Stimulated activated CD8-positive, alpha-beta memory T cell treated with anti-CD3 and anti-CD28 coated beads, Interleukin-7, amount 100 ng/mL, for 24 hours (primary cell): Measurements from ENCODE around the gene LSM7.
"Not testable (repeated sequence)": the region's sequence is repeated elsewhere in the genome, so short reads cannot be mapped to it uniquely, and the experiment has no call there.

Source experiments
- DNase-seq: peaks from one replicate; pipeline ENCODE4 v3.0.0-alpha.2; 2020; ENCODE audit warnings: low read depth

Gene LSM7

DNA sequence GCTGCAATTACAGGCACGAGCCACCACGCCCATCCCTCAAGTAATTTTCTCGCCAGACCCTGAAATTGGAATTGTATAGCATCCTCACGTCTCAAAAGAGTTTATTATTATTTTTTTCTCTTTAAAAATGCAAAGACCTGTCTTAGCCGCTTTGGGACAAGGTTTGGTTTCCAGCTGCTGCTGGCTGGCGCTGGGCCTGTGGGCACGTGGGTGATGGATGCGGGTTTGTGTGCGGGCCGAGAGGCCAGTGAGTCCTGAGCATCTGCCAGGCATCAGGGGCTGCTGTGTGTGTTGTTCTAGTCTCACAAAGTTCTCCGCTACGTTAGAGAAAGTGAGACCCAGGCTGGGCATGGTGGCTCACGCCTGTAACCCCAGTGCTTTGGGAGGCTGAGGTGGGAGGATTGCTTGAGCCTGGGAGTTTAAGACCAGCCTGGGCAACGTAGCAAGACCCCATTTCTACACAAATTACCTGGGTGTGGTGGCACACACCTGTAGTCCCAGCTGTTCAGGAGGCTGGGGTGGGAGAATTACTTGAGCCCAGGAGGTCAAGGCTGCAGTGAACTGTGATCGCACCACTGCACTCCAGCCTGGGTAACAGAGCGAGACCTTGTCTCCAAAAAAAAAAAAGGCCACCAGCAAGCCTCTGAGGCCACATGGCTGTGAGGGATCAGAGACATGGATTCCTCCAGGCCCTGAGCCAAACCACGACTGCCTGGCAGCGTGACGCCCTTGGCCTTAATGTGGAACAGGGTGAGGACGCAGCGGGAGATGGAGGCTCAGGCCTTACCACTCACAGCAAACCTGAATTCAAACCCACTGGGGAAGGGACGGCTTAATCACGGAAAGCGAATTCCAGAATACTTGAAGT lies 27.0 kb upstream of the LSM7 start:
- no peak for DNase-seq

DNA sequence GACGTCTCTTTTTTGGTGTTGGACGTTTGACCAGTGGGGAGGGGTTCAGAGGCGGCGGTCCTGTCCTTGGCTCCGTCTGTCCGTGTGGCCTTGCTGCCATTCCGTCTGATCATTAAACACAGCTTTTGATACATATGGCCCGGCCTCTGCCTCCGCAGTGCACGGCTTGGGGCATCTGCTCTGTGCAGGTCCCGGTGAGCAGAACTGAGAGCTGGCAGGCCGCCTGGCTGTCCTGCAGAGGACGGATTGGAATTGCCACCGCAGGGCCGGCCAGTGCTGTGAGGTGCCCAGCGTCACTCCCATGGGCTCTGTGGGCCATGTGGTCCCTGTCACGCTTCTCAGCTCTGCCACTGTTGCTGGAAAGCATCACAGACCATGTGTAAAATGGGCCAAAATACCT lies 26.3 kb upstream of the LSM7 start:
- DNase-seq, result no peak

DNA sequence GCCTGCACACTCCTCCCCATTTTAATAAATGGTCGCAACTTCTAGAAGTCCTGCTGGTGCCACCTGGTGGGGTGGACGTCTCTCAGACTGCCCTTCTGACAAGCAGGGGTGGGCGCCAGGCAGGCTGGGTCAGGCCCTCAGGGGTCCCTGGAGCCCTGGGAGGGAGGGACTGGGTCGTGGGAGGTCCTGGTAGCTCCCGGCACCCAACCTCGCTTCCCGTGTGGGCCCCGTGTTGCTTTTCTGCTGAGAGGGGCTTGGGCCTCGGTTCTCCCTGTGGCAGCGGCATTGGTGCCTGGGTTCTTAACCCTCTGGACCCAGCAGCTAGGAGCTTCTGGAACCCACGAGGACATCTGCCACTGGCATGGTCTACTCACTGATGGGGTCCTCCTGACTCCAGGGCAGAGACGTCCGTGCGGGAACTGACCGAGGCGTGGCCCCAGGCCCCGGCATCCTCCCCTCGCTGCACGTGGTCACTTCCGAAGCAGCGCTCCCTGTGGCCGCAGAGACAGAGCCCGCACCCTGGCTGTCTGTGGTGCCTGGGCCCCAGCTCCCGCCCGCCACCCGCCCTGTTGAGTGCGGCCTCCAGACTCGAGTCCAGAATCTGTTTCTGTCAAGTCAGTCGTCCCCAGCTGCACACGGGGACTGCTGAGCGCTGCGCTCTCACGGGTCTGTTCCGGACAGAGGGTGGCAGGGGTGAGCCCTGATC lies 25.7 kb upstream of the LSM7 start:
- DNase-seq, result no peak

DNA sequence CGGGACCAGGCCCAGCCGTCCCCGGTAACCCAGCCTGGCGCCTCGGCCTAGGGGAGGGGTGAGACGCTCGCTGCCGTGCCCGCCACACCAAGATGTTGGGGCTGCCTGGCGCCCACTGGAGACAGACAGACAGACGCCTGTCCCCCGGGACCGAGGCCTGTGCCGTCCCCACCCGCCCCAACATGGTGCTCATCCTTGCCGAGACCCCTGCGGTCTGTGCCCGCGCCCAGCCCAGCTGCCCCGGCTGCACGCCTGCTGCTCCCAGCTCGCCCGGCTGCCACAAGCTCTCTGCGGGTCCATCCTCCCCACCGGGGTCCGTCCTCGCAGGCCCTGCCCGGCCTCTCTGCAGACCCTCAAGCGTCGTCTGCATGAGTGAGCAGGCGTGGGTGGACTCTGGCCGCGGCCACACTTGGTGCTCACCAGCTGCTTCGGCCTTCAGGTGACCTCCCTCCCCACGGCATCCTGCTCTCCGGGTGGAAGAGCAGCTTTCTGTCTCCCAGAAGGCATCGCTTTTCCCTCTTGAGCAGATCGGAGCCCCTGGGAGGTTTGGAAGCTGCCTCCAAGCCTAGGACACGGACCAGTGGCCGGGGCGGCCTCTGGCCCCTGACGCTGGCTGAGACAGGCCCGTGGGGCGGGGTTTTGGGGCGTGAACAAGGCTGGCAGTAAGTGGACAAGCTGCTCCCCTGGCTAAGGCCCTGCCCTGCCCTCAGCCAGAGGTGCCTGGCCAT lies 24.9 kb upstream of the LSM7 start:
- DNase-seq, result no peak

DNA sequence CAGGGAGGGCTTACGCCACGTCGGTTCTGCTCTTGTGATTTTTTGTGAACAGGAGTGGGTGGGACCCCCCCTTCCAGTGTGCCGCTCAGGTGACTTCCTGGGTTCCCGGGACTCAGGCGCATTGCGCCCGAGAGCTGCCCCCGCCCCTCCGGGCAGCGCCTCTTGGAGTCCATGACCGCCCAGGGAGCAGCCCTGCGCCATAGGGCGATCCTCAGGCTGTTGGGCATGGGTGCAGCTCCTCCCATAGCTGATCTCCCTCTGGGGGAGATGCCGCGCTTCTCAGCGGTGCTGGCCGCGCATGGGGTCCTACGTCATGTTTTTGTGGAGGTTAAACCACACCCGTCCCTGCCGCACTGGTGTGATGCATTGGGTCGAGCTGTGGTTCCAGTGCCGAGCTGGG lies 23.7 kb upstream of the LSM7 start:
- no peak for DNase-seq

DNA sequence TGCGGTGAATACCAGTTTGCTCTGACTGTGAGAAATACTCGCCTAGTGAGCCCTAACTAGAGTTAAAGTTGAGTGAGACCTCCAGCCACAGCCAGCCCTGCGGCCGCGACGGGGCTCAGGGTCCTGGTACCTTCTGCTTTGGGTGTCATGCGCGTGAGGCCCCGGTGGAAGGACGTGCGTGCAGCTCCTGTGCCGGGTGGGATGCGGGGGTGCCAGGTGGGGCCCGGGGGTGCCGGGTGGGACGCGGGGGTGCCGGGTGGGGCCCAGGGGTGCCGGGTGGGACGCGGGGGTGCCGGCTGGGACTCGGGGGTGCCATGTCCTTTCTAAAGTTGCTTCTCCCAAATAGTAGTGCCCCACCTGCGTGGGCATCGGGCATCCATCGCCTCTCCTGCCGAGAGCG lies 23.2 kb upstream of the LSM7 start:
- DNase-seq, result no peak

DNA sequence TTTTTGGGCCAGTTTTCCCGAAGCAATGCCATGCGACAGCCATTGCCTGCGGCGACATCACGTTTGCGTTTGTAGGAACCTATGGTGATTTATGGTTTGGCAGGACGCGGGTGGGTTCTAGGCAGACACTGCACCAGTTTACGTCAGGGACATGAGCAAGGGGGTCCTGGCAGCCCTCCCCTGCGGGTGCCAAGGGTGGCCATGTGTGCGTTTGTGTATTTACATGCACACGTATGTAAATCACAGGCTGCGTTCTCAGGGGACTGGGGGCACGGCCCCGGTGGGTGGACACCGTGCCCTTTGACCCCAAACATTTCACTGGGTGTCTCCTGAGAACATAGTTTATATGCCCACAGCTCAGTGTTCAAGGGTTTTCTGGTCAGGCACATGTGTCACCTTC lies 22.3 kb upstream of the LSM7 start:
- no peak for DNase-seq

DNA sequence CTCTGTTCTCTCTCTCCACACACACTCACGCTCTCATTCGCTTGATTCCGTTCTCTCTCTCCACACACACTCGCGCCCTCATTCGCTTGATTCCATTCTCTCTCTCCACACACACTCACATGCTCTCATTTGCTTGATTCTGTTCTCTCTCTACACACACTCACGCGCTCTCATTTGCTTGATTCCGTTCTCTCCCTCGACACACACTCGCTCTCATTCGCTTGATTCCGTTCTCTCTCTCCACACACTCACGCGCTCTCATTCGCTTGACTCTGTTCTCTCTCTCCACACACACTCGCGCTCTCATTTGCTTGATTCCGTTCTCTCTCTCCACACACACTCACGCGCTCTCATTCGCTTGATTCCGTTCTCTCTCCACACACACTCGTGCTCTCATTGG lies 21.4 kb upstream of the LSM7 start:
- DNase-seq, result not testable (repeated sequence)

DNA sequence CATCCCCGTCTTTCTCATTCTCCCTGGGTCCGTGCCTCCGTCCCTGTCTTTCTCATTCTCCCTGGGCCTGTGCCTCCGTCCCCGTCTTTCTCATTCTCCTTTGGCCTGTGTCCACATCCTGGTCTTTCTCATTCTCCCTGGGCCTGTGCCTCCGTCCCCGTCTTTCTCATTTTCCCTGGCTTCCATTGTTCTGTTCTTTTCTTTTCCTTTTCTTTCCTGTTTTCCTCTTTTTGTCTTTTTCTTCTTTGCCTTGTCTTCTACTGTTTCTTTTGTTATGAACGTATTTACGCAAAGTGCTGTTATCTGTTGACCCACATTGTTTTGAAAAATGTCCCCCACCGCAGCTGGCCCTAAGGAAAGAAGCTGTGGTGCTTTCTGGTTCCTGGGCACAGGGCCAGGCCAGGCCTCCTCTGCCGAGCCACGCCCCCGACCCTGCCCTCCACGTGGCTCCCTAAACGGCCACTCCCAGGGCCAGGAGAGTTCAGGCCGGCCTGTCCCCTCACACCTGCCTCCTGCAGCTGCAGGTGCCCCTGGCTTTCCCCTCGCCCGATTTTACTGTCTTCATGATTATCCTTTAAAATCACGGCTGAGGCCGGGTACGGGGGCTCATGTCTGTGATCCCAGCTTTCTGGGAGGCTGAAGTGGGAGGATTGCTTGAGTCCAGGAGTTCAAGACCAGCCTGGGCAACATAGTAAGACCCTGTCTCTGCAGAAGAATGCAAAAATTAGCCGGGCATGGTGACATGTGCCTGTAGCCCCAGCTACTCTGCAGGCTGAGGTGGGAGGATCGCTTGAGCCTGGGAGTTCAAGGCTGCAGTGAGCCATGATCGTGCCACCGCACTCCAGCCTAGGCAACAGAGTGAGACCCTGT lies 17.6 kb upstream of the LSM7 start:
- DNase-seq, result no peak

DNA sequence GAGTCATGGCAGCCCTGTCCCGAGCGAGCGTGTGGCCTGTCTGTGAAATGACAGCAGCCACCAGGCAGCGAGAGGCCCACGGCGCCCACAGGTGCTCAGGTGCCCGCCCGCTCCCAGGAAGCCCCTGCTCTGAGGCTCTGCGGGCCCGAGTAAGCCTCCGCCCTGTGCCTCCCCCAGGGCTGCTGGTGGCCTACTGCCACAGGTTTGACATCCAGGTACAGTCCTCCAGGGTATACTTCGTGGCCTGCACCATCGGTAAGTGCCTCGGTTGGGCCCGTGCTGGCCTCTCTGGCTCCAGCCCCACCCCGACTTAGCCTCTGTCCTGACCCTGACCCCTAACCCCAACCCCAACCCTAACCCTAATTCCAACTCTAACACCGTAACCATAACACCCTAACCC lies 16.7 kb upstream of the LSM7 start:
- no peak for DNase-seq

DNA sequence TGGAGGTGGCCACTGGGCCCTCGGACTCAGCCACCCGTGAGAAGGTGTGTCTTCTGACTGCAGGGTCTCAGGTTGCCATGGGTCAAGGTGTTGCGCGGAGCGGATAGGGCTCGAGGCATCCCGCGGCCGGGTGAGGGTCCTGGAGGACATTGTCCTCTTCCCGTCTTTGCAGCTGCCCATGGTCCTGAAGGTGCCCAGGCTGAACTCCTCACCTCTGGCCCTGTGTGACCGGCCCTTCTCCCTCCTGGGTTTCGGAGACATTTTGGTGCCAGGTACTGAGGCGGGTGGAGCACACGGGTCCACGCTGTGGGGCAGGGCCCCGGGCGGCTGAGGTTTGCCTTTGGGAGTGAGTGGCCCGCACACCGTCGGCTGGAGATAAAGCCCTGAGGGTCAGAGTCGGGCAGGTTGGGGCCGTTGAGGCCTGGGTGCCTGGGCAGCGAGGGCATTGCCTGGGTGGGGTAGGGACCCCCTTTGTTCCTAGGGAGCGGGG lies 16.0 kb upstream of the LSM7 start:
- no peak for DNase-seq

DNA sequence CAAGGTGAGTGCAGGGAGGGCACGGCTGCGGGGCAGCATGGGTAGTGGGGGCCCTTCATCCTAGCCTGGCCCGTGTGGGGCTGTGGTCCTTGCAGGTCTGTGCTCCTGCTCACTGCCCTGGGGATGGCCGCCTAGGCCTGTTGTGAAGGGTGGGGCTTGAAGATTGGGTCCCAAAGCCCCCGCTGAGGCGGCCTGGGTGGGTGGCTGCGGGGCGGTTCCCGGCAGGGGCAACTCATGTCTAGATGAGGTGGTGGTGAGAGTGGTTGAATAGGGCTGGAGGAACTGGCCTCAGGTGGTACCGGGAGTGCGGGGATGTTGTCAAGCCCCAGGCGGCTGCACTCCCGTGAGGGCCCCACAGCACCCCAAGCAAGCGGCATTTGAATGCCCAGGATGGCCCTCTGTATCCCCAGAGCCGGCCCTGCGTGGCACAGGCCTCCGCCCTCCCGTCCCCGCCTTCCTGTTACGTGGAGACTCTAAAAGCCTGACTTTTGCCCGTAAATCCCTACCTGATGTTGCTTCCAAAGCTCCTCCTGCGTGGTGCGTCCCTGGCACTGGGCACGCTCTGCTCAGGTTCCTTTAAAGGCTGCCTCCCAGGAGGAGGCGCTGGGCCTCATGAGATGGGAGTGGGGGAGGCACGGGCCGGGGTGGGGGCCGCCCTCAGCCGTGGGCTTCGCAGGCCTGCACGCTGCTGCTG lies 15.1 kb upstream of the LSM7 start:
- DNase-seq, result no peak

DNA sequence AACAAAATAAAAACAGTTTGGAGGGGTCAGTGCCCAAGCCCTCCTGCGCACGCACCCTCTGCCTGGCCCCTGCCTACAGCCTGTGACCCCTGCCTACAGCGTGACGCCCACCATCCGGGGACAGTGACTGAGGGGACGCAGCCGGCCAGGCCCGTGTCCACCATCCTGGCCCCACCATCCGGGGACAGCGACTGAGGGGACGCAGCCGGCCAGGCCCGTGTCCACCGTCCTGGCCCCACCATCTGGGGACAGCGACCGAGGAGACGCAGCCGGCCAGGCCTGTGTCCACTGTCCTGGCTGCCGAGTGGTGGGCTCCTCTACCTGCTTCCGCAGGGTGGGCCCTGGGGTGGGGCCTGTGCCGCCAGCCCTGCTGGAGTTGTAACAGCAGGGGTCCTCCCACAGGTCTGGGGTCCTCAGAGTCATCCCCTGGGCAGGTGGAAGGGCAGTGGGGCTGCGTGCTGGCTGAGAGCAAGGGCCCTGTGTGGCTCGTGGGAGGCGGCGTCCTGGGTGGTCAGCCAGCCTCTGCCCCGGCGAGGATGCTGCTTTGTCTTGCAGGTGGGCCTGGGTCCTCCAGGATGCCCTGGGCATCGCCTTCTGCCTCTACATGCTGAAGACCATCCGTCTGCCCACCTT lies 14.4 kb upstream of the LSM7 start:
- no peak for DNase-seq

DNA sequence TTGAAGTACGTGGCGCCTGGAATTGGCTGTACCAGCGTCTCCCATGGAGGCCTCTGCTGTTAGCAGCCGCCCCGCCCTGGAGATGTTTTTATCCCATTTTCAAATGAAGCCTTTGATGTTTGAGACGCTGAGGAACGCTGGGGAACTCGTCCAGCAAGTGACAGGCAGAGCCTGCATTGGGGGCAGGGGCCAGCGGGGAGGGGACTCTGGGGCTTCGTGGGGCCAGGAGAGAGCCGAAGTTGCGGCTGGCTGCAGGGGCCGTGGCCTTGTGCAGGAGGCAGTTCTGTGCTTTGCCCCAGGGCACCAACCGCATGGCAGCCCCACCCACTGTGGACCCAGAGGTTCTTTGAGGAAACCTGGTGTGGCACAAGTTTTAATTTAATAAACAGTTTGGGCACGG lies 13.6 kb upstream of the LSM7 start:
- DNase-seq, result no peak

DNA sequence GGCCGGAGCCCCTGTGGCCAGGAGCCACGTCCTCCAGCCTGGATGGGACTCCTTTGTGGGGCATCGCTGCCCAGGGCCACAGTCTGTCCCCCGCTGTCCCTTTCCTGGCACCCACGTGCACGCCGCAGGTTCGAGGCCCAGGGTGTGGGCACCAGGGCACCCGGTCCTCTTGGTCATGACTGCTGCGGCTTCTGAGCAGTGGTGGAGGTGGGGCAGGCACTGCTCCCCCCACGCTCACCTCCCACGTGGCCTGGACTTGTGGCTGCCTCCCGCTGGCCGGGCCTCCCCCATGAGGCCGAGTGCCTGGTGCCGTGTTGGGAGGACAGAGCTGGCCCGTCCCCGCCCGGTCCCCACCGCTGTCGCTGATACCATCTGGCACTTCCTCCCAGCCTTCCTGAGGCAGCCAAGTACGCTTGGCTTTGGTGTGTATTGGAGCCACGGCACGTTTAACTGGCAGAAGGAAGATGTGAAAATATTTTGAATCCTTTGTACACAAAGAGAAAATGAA lies 12.9 kb upstream of the LSM7 start:
- no peak for DNase-seq

DNA sequence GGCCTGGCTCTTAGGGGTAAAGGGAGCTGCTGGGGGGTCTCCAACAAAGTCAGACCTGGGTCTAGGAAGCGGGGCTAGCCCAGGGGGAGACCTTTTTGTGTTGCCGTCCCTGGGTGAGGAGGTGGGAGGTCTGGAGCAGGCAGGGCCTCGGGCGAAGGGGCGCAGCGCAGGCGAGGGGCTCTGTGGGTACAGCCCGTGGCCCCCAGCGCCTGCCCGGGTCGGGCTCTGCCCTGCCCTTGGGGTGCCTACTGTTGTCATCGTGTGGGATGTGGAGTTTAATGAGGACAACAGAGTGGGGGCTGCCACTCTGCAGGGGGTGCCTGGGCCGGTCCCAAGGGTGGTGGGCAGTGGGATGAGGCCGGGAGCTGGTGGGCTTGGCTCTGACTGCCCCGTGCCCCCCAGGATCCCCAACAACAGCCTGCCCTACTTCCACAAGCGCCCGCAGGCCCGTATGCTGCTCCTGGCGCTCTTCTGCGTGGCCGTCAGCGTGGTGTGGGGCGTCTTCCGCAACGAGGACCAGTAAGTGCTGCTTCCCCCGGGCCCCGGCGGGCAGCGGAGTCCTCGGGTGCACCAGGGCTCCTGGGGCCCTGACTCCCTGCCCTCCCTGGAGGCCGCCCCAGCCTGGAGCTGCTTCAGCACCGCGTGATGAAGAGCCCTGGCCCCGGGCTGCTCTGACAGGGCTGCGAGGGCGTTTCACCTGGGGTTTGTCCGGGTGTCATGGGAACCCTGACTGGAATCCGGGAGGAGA lies 12.3 kb upstream of the LSM7 start:
- no peak for DNase-seq

DNA sequence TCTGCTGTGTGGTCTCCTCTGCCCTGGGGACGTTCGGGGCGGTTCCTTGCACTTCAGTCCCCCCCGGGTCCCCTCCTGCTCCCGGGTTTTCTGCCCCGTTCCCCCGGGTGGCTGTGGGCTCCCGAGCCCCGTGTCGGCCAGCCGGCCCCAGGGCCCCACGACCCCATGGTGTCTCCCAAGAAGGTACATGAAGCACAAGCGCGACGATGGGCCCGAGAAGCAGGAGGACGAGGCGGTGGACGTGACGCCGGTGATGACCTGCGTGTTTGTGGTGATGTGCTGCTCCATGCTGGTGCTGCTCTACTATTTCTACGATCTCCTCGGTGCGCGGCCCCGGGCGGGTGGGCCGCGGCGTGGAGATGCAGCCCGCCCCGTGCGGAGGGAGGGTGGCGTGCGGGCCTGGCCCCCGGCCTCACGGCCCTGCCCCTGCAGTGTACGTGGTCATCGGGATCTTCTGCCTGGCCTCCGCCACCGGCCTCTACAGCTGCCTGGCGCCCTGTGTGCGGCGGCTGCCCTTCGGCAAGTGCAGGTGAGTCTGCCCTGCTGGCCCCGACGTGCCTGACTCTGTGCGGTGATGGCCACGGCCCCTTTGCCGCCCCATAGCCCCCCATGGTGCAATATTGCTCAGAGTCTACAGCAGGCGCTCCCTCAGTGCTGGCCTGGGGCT lies 11.4 kb upstream of the LSM7 start:
- no peak for DNase-seq

DNA sequence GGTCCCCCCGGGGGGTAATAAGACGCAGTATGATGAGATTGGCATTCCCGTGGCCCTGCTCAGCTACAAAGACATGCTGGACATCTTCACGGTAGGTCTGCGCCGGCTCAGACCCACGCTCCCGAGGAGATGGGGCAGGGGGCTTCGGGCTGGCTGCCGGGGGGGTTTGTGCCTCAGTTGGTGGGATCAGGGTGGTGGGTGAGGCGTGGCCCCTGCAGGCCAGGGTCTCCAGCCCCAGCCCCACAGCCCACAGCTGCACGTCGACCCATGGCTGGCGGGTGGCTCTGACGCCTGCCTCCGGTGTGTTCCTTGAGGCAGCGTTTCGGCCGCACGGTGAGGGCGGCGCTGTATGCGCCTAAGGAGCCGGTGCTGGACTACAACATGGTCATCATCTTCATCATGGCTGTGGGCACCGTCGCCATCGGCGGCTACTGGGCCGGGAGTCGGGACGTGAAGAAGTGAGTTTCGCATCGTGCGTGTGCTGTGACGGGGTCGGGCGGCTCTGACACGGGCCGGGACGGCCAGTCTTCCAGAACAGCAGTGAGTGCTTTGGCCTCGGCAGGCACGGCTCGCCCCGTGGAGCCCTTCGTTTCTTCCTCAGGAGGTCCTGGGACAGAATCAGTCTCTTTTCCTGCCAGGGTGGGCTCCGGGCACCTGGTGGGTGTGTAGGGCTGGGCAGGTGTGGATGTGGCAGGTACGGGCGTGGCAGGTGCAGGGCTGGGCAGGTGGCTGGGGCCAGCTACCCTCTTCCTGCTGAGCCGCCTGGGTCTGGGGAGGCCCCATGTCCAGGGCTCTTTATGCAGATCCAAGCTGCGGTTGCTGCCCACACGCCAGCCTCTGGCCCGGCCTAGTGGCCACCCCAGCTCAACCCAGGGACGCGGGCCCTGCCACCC lies 10.6 kb upstream of the LSM7 start:
- DNase-seq, result no peak
